GM19452 (cell line): ENCODE measurements around the gene RAB3GAP1.
"Not testable (repeated sequence)": the region's sequence is repeated elsewhere in the genome, so short reads cannot be mapped to it uniquely, and the experiment has no call there.

ENCODE experiments used
- ATAC-seq: cut with Tn5 transposase; IDR thresholded peaks from one replicate; pipeline ENCODE4 v1.9.1; 2021; ENCODE audit not compliant: unreplicated experiment

Gene RAB3GAP1

GRCh38 chr2:135099802-135100483 is 47.9 kb downstream of the RAB3GAP1 start:
- ATAC-seq: no peak

- ATAC-seq: no peak
Measured at GRCh38 chr2:135103843-135104242, 51.8 kb downstream of the RAB3GAP1 start.

- not testable (repeated sequence) for ATAC-seq
Measured at GRCh38 chr2:135105513-135106316, 53.6 kb downstream of the RAB3GAP1 start.

GRCh38 chr2:135113322-135113721 is 61.2 kb downstream of the RAB3GAP1 start:
- ATAC-seq: no peak

GRCh38 chr2:135119582-135119981 is 67.5 kb downstream of the RAB3GAP1 start:
- no peak for ATAC-seq

- no peak for ATAC-seq
Measured at GRCh38 chr2:135121016-135121657, 69.0 kb downstream of the RAB3GAP1 start.

- not testable (repeated sequence) for ATAC-seq
Measured at GRCh38 chr2:135121658-135122039, 69.6 kb downstream of the RAB3GAP1 start.

- no peak for ATAC-seq
Measured at GRCh38 chr2:135124924-135125886, 73.1 kb downstream of the RAB3GAP1 start.

GRCh38 chr2:135125940-135126339 is 73.8 kb downstream of the RAB3GAP1 start:
- no peak for ATAC-seq

- no peak for ATAC-seq
Measured at GRCh38 chr2:135130751-135131150, 78.7 kb downstream of the RAB3GAP1 start.

GRCh38 chr2:135132314-135132713 is 80.2 kb downstream of the RAB3GAP1 start:
- ATAC-seq: no peak

GRCh38 chr2:135140606-135141005 is 88.5 kb downstream of the RAB3GAP1 start:
- ATAC-seq: no peak

GRCh38 chr2:135142323-135142722 is 90.2 kb downstream of the RAB3GAP1 start:
- ATAC-seq: no peak

GRCh38 chr2:135144343-135144742 is 92.3 kb downstream of the RAB3GAP1 start:
- no peak for ATAC-seq

GRCh38 chr2:135149251-135149650 is 97.2 kb downstream of the RAB3GAP1 start:
- ATAC-seq: no peak

GRCh38 chr2:135150725-135151124 is 98.6 kb downstream of the RAB3GAP1 start:
- ATAC-seq: no peak

- no peak for ATAC-seq
Measured at GRCh38 chr2:135151615-135152014, 99.5 kb downstream of the RAB3GAP1 start.

GRCh38 chr2:135152361-135152760 is 100.3 kb downstream of the RAB3GAP1 start:
- ATAC-seq: no peak

GRCh38 chr2:135154962-135155361 is 102.9 kb downstream of the RAB3GAP1 start:
- ATAC-seq: no peak

GRCh38 chr2:135157856-135158255 is 105.8 kb downstream of the RAB3GAP1 start:
- ATAC-seq: no peak

- no peak for ATAC-seq
Measured at GRCh38 chr2:135159191-135159590, 107.1 kb downstream of the RAB3GAP1 start.
